ENCODE data around the gene C2orf66. TPM values are rescaled to one million over a fixed set of nuclear protein-coding genes. Genes with fewer than 3 reads are reported as not detected.

C2orf66 gene
- 0.09 TPM in 2 replicates for total RNA-seq

GRCh38 chr2:196809260-196809659, at the start of gene C2orf66:
TSS of gene C2orf66 (minus strand) at chr2:196809355. CDS start at chr2:196809336, 19 bp downstream.

Other genes starting within 250 kb of the C2orf66 start
- 42.8 and 80.2 TPM in 2 replicates for gene HECW2, start 215.8 kb downstream of the C2orf66 start, total RNA-seq
- 4.2 and 6.3 TPM in 2 replicates for gene CCDC150, start 169.6 kb downstream of the C2orf66 start, total RNA-seq
- gene GTF3C3, start 9.7 kb downstream of the C2orf66 start, total RNA-seq: 34.2 and 46.5 TPM in 2 replicates
- gene PGAP1, start 117.4 kb upstream of the C2orf66 start, total RNA-seq: 8.5 and 9.4 TPM in 2 replicates

Data from endothelial cell of coronary artery (primary cell).